ENCODE results near the gene ZFP64. TPM values are rescaled to one million over a fixed set of nuclear protein-coding genes. Genes with fewer than 3 reads are reported as not detected.

Gene ZFP64
- total RNA-seq, 3 donors from 2014 or later, result 8.5 to 13.0 (median 11.5) TPM

GRCh38 chr20:52150440-52151258 lies 40.9 kb downstream of the ZFP64 start:
- DNase-seq (ENCODE audit: low spot score in 2 of 2), result no peak
- TF ChIP-seq POLR2AphosphoS5 (IDR thresholded peaks at IDR 0.05), result no peak
- peak in 2 of 3 donors; percentile 47 to 55 for TF ChIP-seq CTCF (IDR thresholded peaks at IDR 0.05)
- H3K27ac ChIP-seq, result no peak overlapping the region
- no peaks in the 10 kb centered on the region for H3K27me3 ChIP-seq
- H3K4me3 ChIP-seq, result no peak overlapping the region
- intact Hi-C loops (cut with DNase I; ENCODE audit: low total_unique reads), result no loop called here
- H3K36me3 ChIP-seq, result peaks cover 3% of the 10 kb centered on the region
- no peaks in the 10 kb centered on the region for H3K9me3 ChIP-seq
- no peaks in the 10 kb centered on the region for H3K4me1 ChIP-seq

GRCh38 chr20:52145587-52145986 lies 46.0 kb downstream of the ZFP64 start:
- H3K27ac ChIP-seq, result no peak overlapping the region
- H3K27me3 ChIP-seq, result no peaks in the 10 kb centered on the region
- peaks cover 0 to 5% of the 10 kb centered on the region in 2 donors for H3K9me3 ChIP-seq
- H3K36me3 ChIP-seq, result no peaks in the 10 kb centered on the region
- TF ChIP-seq CTCF (IDR thresholded peaks at IDR 0.05) (no peak), POLR2AphosphoS5 (IDR thresholded peaks at IDR 0.05) (no peak), POLR2A (IDR thresholded peaks at IDR 0.05) (no peak)
- no peak for DNase-seq (ENCODE audit: low spot score in 2 of 2)
- intact Hi-C loops (cut with DNase I; ENCODE audit: low total_unique reads), result no loop called here
- H3K4me3 ChIP-seq, result no peak overlapping the region
- no peaks in the 10 kb centered on the region for H3K4me1 ChIP-seq

GRCh38 chr20:52143277-52143676 lies 48.3 kb downstream of the ZFP64 start:
- Histone ChIP-seq H3K27me3 (no peaks in the 10 kb centered on the region), H3K36me3 (no peaks in the 10 kb centered on the region), H3K27ac (no peak overlapping the region), H3K9me3 (peaks cover 0 to 5% of the 10 kb centered on the region in 2 donors), H3K4me1 (no peaks in the 10 kb centered on the region), H3K4me3 (no peak overlapping the region)
- intact Hi-C loops (cut with DNase I; ENCODE audit: low total_unique reads), result no loop called here
- no peak for DNase-seq (ENCODE audit: low spot score in 2 of 2)
- TF ChIP-seq POLR2AphosphoS5 (IDR thresholded peaks at IDR 0.05) (no peak), POLR2A (IDR thresholded peaks at IDR 0.05) (no peak), CTCF (IDR thresholded peaks at IDR 0.05) (no peak)

GRCh38 chr20:52142757-52143156 lies 48.8 kb downstream of the ZFP64 start:
- no peak overlapping the region for H3K4me3 ChIP-seq
- no peak for DNase-seq (ENCODE audit: low spot score in 2 of 2)
- H3K27me3 ChIP-seq, result no peaks in the 10 kb centered on the region
- no peak overlapping the region for H3K27ac ChIP-seq
- no peaks in the 10 kb centered on the region for H3K4me1 ChIP-seq
- no peaks in the 10 kb centered on the region for H3K36me3 ChIP-seq
- TF ChIP-seq POLR2AphosphoS5 (IDR thresholded peaks at IDR 0.05), result no peak
- TF ChIP-seq CTCF (IDR thresholded peaks at IDR 0.05), result no peak
- TF ChIP-seq POLR2A (IDR thresholded peaks at IDR 0.05), result no peak
- H3K9me3 ChIP-seq, result peaks cover 0 to 5% of the 10 kb centered on the region in 2 donors
- intact Hi-C loops (cut with DNase I; ENCODE audit: low total_unique reads), result no loop called here

GRCh38 chr20:52139986-52140385 lies 51.6 kb downstream of the ZFP64 start:
- TF ChIP-seq CTCF (IDR thresholded peaks at IDR 0.05) (no peak), POLR2AphosphoS5 (IDR thresholded peaks at IDR 0.05) (no peak), POLR2A (IDR thresholded peaks at IDR 0.05) (no peak)
- H3K27me3 ChIP-seq, result no peaks in the 10 kb centered on the region
- no peaks in the 10 kb centered on the region for H3K36me3 ChIP-seq
- H3K4me1 ChIP-seq, result no peaks in the 10 kb centered on the region
- no peak for DNase-seq (ENCODE audit: low spot score in 2 of 2)
- intact Hi-C loops (cut with DNase I; ENCODE audit: low total_unique reads), result no loop called here
- peaks cover 0 to 5% of the 10 kb centered on the region in 2 donors for H3K9me3 ChIP-seq
- H3K27ac ChIP-seq, result no peak overlapping the region
- no peak overlapping the region for H3K4me3 ChIP-seq
